K562 (cell line): ENCODE data around the gene DPH2. TPM values are rescaled to one million over a fixed set of nuclear protein-coding genes. Genes with fewer than 3 reads are reported as not detected.
A peak's percentile ranks its signal among the peaks of the same experiment; 100 is the strongest.

ENCODE experiments used
- ATAC-seq: fragments of 200-7000 bp; cut with Tn5 transposase; 3 replicates; pipeline ENCODE4 v1.9.1; 2020; ENCODE audit warnings: moderate library complexity
- BruUV-seq: library from RNA; stranded (reverse); fragments of 400-500 nt; replicated peaks from 2 replicates; lab custom pipeline; 2021; lab: Mats Ljungman, UMichigan
- CTCF ChIA-PET: fragments of 300-600 bp; formaldehyde crosslinking; extraction: SDS; loops from one replicate; lab custom pipeline; 2021; ENCODE audit warnings: low intra/inter-chr PET ratio; lab: Yijun Ruan, JAX
- POLR2A ChIA-PET: fragments of 300-600, 350-650 bp; sonication (Branson Sonifier 250); formaldehyde crosslinking; extraction: SDS; loops from one replicate; lab custom pipeline; 2021; ENCODE audit warnings: antibody characterized with exemption, inconsistent platforms; lab: Yijun Ruan, JAX
- DNase-seq, 4 experiments: peaks; one replicate each; pipeline versions ENCODE4 v3.0.0 to v3.0.0-alpha.2; 2011 to 2018; ENCODE audit warnings: low spot score in 3 of 4, mixed read lengths in 3 of 4; ENCODE audit errors: extremely low read depth in 1 of 4
- FAIRE-seq: peaks from 2 replicates; lab custom pipeline; 2011; peaks lifted over from hg19 to GRCh38; lab: Jason Lieb, UNC
- H2AFZ ChIP-seq: 2 replicates; pipeline ENCODE4 v1.6.0; 2011; ENCODE audit warnings: low read depth, low read length, control low read depth, inconsistent platforms
- H3K27ac ChIP-seq: fragments of 200-600 bp; 3 replicates; pipeline ENCODE4 v1.8.0; 2011; ENCODE audit warnings: low read depth, mild to moderate bottlenecking, control low read depth, inconsistent platforms, low read length, moderate library complexity, mixed read lengths; ENCODE audit errors: extremely low read depth
- H3K27me3 ChIP-seq, 2 experiments: fragments of 300-600 bp in 1 of 2; 2 replicates in 1 of 2; 3 replicates in 1 of 2; pipeline versions ENCODE4 v1.6.0 to v1.8.0; 2011; ENCODE audit warnings: inconsistent platforms in 2 of 2, low read length in 2 of 2, mild to moderate bottlenecking in 1 of 2, mixed read lengths in 1 of 2, moderate library complexity in 1 of 2; ENCODE audit not compliant: control insufficient read depth in 2 of 2, insufficient read depth in 2 of 2
- H3K36me3 ChIP-seq: fragments of 300-600 bp; 3 replicates; pipeline ENCODE4 v1.8.0; 2011; ENCODE audit warnings: mild to moderate bottlenecking, low read length, inconsistent platforms; ENCODE audit not compliant: control insufficient read depth, insufficient read depth
- H3K4me1 ChIP-seq, 2 experiments: fragments of 200-600 bp in 1 of 2; replicated peaks in 1 of 2; 2 replicates in 1 of 2; 3 replicates in 1 of 2; pipeline versions ENCODE4 v1.5.1 to v1.8.0; 2011; ENCODE audit warnings: inconsistent platforms in 2 of 2, low read length in 2 of 2, mild to moderate bottlenecking in 1 of 2, mixed read lengths in 1 of 2, moderate library complexity in 1 of 2; ENCODE audit not compliant: control insufficient read depth in 2 of 2, insufficient read depth in 2 of 2
- H3K4me2 ChIP-seq: 2 replicates; pipeline ENCODE4 v1.6.1; 2011; ENCODE audit warnings: low read length, control low read depth, inconsistent platforms, mixed read lengths; ENCODE audit not compliant: insufficient read depth
- H3K4me3 ChIP-seq: fragments of 200-600 bp; sonication (generic), shearing (Covaris generic); 2 replicates; pipeline ENCODE4 v1.5.1; 2016; ENCODE audit warnings: control low read depth, inconsistent platforms
- H3K79me2 ChIP-seq: fragments of 200-600 bp; 3 replicates; pipeline ENCODE4 v1.8.0; 2011; ENCODE audit warnings: low read length, inconsistent platforms; ENCODE audit not compliant: control insufficient read depth, insufficient read depth
- H3K9ac ChIP-seq, 2 experiments: 2 replicates each; pipeline versions ENCODE4 v1.6.0 to v1.6.1; 2011; ENCODE audit warnings: low read depth in 2 of 2, low read length in 2 of 2, control low read depth in 1 of 2, inconsistent platforms in 1 of 2, mild to moderate bottlenecking in 1 of 2, mixed read lengths in 1 of 2; ENCODE audit not compliant: insufficient read depth in 1 of 2
- H3K9me1 ChIP-seq: one replicate; pipeline ENCODE4 v1.6.0; 2011; ENCODE audit warnings: inconsistent platforms, mild to moderate bottlenecking, low read length, moderate library complexity; ENCODE audit not compliant: control insufficient read depth, insufficient read depth
- H3K9me3 ChIP-seq: replicated peaks from 2 replicates; pipeline ENCODE4 v1.5.1; 2011; ENCODE audit warnings: low read depth, low read length, inconsistent platforms; ENCODE audit not compliant: control insufficient read depth, insufficient read depth
- H4K20me1 ChIP-seq: replicated peaks from 2 replicates; pipeline ENCODE4 v1.6.1; 2011; ENCODE audit warnings: low read length, inconsistent platforms, mixed read lengths; ENCODE audit not compliant: control insufficient read depth, insufficient read depth
- ATF1 ChIP-seq, 2 experiments: fragments of 450-650 bp in 1 of 2; IDR thresholded peaks; 2 replicates each; pipeline ENCODE4 v1.6.1; 2016; ENCODE audit warnings: missing compliant biosample characterization in 1 of 2, missing genetic modification characterization in 1 of 2
- HDAC2 ChIP-seq: fragments of 450-650 bp; IDR thresholded peaks from 2 replicates; pipeline ENCODE4 v1.6.1; 2016; ENCODE audit warnings: mild to moderate bottlenecking
- NR1H2 ChIP-seq: sonication (generic); formaldehyde crosslinking; IDR thresholded peaks from 2 replicates; pipeline ENCODE4 v1.4.0; 2020; ENCODE audit warnings: mild to moderate bottlenecking, missing genetic modification reagents
- NRF1 ChIP-seq, 2 experiments: fragments of 450-650 bp; IDR thresholded peaks in 1 of 2; conservative IDR thresholded peaks in 1 of 2; 2 replicates each; pipeline ENCODE4 v1.6.1; 2014; ENCODE audit warnings: mild to moderate bottlenecking in 2 of 2
- SMAD1 ChIP-seq: fragments of 150-350 bp; IDR thresholded peaks from 2 replicates; pipeline ENCODE4 v1.6.1; 2014; ENCODE audit warnings: low read length, low read depth; ENCODE audit not compliant: partially characterized antibody
- SRF ChIP-seq, 2 experiments: fragments of 250-450, 450-650 bp in 1 of 2; sonication (Bioruptor Pico) in 1 of 2; sonication (generic) in 1 of 2; formaldehyde crosslinking; IDR thresholded peaks; 2 replicates each; pipeline versions ENCODE4 v1.5.0 to v1.5.1; 2020 to 2022; ENCODE audit warnings: mild to moderate bottlenecking in 1 of 2, missing genetic modification reagents in 1 of 2
- TBP ChIP-seq: optimal IDR thresholded peaks from 2 replicates; pipeline ENCODE3; 2011; ENCODE audit warnings: low read depth, low read length, improper control_type of control experiment
- TCF3 ChIP-seq: sonication (generic); formaldehyde crosslinking; IDR thresholded peaks from 2 replicates; pipeline ENCODE4 v1.4.0; 2020; ENCODE audit warnings: mild to moderate bottlenecking, missing genetic modification reagents
- ZFX ChIP-seq: sonication (generic); formaldehyde crosslinking; IDR thresholded peaks from 2 replicates; pipeline ENCODE4 v1.8.0; 2022; ENCODE audit warnings: mild to moderate bottlenecking, missing genetic modification reagents, moderate library complexity
- ZNF384 ChIP-seq: IDR thresholded peaks from 2 replicates; pipeline ENCODE4 v1.6.1; 2012; ENCODE audit warnings: low read depth, low read length, improper control_type of control experiment
- WGBS: fragments of 100-300 bp; shearing (Covaris generic); methylation state at CpG from one replicate; pipeline ENCODE4 v1.1.6; 2016; ENCODE audit warnings: low coverage, mixed read lengths; ENCODE audit not compliant: insufficient coverage; ENCODE audit errors: missing lambda C conversion rate; 5-methylcytosine and 5-hydroxymethylcytosine counted together
- in situ Hi-C: fragments of 300-500 bp; cut with MboI; formaldehyde crosslinking; loops from 4 replicates; pipeline ENCODE4 v1.15.0; 2018; ENCODE audit warnings: inconsistent platforms, mixed read lengths
- intact Hi-C: fragments of 100-400 bp; cut with micrococcal nuclease; formaldehyde crosslinking; loops from 2 replicates; pipeline ENCODE4 v1.14.2; 2022
- polyA plus RNA-seq, 8 experiments: library from polyadenylated mRNA; depleted of rRNA in 4 of 8; stranded (reverse) in 5 of 8; unstranded in 3 of 8; fragments of >200 nt; fragmentation: Nextera tagmentation in 2 of 8; fragmentation: Illumina TruSeq in 1 of 8; extraction: Ambion mirVana in 2 of 8; extraction: Trizol in 1 of 8; gene quantifications; 2 replicates each; pipeline versions ENCODE4 v1.2.1 to v1.2.3, GENCODE V29; 2011 to 2014; ENCODE audit warnings: inconsistent platforms in 1 of 8, missing spikeins in 1 of 8
- total RNA-seq, 7 experiments: library from RNA; depleted of rRNA in 6 of 7; stranded (reverse); fragments of >200 nt in 6 of 7; fragmentation: Illumina TruSeq in 2 of 7; extraction: Trizol in 2 of 7; gene quantifications; 2 replicates each; pipeline versions ENCODE4 v1.2.1 to v1.2.3, GENCODE V29; 2011 to 2021; ENCODE audit warnings: low replicate concordance in 1 of 7
- TF ChIP-seq, protein P1 (sequence below): fragments of 450-650 bp; IDR thresholded peaks from 2 replicates; pipeline ENCODE4 v1.7.0; 2016; ENCODE audit warnings: borderline replicate concordance
- TF ChIP-seq, protein P2 (sequence below): sonication (generic); formaldehyde crosslinking; IDR thresholded peaks from 2 replicates; pipeline ENCODE4 v1.8.0; 2022; ENCODE audit warnings: mild to moderate bottlenecking, low read depth, missing genetic modification reagents
- TF ChIP-seq, protein P3 (sequence below): fragments of 250-450 bp; sonication (Bioruptor Pico); IDR thresholded peaks from 2 replicates; pipeline ENCODE4 v1.5.0; 2020; ENCODE audit warnings: mild to moderate bottlenecking
- TF ChIP-seq, protein P4 (sequence below): fragments of 250-450 bp; sonication (Bioruptor Pico); IDR thresholded peaks from 2 replicates; pipeline ENCODE4 v1.8.0; 2022; ENCODE audit warnings: inconsistent platforms, mild to moderate bottlenecking, moderate library complexity, borderline replicate concordance

Gene DPH2
- total and polyA plus RNA-seq, 9 of the 15 experiments (the other 6 are each of a cell fraction or from before 2014, with no cell fraction given), result 17.9 to 94.1 (median 68.1) TPM

- TF ChIP-seq, protein P1, sequence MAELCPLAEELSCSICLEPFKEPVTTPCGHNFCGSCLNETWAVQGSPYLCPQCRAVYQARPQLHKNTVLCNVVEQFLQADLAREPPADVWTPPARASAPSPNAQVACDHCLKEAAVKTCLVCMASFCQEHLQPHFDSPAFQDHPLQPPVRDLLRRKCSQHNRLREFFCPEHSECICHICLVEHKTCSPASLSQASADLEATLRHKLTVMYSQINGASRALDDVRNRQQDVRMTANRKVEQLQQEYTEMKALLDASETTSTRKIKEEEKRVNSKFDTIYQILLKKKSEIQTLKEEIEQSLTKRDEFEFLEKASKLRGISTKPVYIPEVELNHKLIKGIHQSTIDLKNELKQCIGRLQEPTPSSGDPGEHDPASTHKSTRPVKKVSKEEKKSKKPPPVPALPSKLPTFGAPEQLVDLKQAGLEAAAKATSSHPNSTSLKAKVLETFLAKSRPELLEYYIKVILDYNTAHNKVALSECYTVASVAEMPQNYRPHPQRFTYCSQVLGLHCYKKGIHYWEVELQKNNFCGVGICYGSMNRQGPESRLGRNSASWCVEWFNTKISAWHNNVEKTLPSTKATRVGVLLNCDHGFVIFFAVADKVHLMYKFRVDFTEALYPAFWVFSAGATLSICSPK, result no peak
- no peak for TF ChIP-seq HDAC2
- no peak for TF ChIP-seq SMAD1
Measured at GRCh38 chr1:44014365-44015104, 44.7 kb downstream of the DPH2 start (continued).

DNA sequence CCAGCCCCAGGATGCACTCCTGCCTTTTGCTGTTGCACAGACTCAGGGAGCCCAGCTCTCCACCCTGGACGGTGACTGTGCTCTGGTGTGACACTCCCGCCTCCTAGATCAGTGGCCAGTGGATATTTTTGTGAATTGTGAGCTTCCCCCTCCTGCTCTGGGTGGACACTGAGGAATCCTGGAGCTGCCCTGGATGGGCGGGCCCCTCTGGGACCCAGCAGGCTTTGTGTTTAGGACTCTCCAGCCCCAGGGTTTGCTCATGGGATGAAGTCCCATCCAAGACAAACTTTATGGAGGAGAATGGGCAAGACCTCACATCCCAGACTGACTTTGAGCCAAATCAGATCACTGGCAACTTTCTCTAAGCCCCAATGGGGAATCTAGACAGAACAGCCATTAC, 45.4 kb downstream of the DPH2 start:
- ATAC-seq (peak; percentile 74), DNase-seq (peak in 1 of 4 experiments; percentile 25), FAIRE-seq (no peak)
- 0 out of 3 replicates have a peak, but pooled peaks cover 3% of the 10 kb centered on the region for H3K36me3 ChIP-seq
- ChIA-PET POLR2A (interaction anchor here (0.7 to 3.9 kb wide), 7 partner anchors 9 to 33 kb away, joined by 4 to 29 read pairs (median 6); partner anchors contain the start of gene SLC6A9), CTCF (no interaction called here)
- peak overlapping the region in 1 of 2 experiments; percentile 53; a peak in 1 of 4 replicates for H3K9ac ChIP-seq
- H3K9me1 ChIP-seq, result no peaks in the 10 kb centered on the region
- intact Hi-C loops (no loop called here), in situ Hi-C loops (no loop called here)
- H3K27me3 ChIP-seq, result no peaks in the 10 kb centered on the region
- H3K27ac ChIP-seq, result no peak overlapping the region
- no peaks in the 10 kb centered on the region; the same call in 1 of the 2 replicates for H4K20me1 ChIP-seq
- no TSS peak for BruUV-seq
- no peak overlapping the region for H3K4me2 ChIP-seq
- no peak overlapping the region for H3K4me3 ChIP-seq
- WGBS, result 33% methylated on average over 3 of the region's 3 CpGs
- no peak overlapping the region for H2AFZ ChIP-seq
- H3K4me1 ChIP-seq, result peaks cover 6 to 50% of the 10 kb centered on the region in 2 experiments; a peak in 4 of 5 replicates
- no peaks in the 10 kb centered on the region for H3K79me2 ChIP-seq
- H3K9me3 ChIP-seq, result no peaks in the 10 kb centered on the region
- peak in 1 of 2 experiments; percentile 80; a peak in 1 of 4 replicates for TF ChIP-seq SRF (CRISPR knock-in tag; IDR thresholded peaks at IDR 0.05)
- TF ChIP-seq, protein P2, sequence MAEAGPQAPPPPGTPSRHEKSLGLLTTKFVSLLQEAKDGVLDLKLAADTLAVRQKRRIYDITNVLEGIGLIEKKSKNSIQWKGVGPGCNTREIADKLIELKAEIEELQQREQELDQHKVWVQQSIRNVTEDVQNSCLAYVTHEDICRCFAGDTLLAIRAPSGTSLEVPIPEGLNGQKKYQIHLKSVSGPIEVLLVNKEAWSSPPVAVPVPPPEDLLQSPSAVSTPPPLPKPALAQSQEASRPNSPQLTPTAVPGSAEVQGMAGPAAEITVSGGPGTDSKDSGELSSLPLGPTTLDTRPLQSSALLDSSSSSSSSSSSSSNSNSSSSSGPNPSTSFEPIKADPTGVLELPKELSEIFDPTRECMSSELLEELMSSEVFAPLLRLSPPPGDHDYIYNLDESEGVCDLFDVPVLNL (CRISPR knock-in tag), result no peak
- no peak for TF ChIP-seq NR1H2 (CRISPR knock-in tag)
- no peak for TF ChIP-seq TCF3 (CRISPR knock-in tag)
- no peak for TF ChIP-seq ATF1 (CRISPR knock-in tag; IDR thresholded peaks at IDR 0.05)
- no peak for TF ChIP-seq ATF1 (tag; IDR thresholded peaks at IDR 0.05)
- TF ChIP-seq, protein P3, sequence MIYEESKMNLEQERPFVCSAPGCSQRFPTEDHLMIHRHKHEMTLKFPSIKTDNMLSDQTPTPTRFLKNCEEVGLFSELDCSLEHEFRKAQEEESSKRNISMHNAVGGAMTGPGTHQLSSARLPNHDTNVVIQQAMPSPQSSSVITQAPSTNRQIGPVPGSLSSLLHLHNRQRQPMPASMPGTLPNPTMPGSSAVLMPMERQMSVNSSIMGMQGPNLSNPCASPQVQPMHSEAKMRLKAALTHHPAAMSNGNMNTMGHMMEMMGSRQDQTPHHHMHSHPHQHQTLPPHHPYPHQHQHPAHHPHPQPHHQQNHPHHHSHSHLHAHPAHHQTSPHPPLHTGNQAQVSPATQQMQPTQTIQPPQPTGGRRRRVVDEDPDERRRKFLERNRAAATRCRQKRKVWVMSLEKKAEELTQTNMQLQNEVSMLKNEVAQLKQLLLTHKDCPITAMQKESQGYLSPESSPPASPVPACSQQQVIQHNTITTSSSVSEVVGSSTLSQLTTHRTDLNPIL (CRISPR knock-in tag), result no peak
- TF ChIP-seq ZNF384, result no peak
- TF ChIP-seq, protein P4, sequence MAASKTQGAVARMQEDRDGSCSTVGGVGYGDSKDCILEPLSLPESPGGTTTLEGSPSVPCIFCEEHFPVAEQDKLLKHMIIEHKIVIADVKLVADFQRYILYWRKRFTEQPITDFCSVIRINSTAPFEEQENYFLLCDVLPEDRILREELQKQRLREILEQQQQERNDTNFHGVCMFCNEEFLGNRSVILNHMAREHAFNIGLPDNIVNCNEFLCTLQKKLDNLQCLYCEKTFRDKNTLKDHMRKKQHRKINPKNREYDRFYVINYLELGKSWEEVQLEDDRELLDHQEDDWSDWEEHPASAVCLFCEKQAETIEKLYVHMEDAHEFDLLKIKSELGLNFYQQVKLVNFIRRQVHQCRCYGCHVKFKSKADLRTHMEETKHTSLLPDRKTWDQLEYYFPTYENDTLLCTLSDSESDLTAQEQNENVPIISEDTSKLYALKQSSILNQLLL, result no peak
- TF ChIP-seq TBP, result no peak
- TF ChIP-seq NRF1 (conservative IDR thresholded peaks at IDR 0.05 in 1 of 2, IDR thresholded peaks at IDR 0.05 in 1 of 2), result peak; percentile 30 to 40; a peak in 2 of 4 replicates
- TF ChIP-seq ZFX (CRISPR knock-in tag), result no peak
